22Rv1 (cell line): Measurements from ENCODE around the gene ANXA6.

ENCODE experiments used
- ZFX ChIP-seq: fragments of 450-650 bp; IDR thresholded peaks from 2 replicates; pipeline ENCODE4 v1.6.1; 2017; ENCODE audit warnings: antibody characterized with exemption, borderline replicate concordance
- TF ChIP-seq, protein P1 (sequence below): fragments of 450-650 bp; IDR thresholded peaks from 2 replicates; pipeline ENCODE4 v1.5.1; 2017; ENCODE audit warnings: mild to moderate bottlenecking

GRCh38 chr5:151081431-151082281 is 75.9 kb downstream of the ANXA6 start:
- TF ChIP-seq, protein P1, sequence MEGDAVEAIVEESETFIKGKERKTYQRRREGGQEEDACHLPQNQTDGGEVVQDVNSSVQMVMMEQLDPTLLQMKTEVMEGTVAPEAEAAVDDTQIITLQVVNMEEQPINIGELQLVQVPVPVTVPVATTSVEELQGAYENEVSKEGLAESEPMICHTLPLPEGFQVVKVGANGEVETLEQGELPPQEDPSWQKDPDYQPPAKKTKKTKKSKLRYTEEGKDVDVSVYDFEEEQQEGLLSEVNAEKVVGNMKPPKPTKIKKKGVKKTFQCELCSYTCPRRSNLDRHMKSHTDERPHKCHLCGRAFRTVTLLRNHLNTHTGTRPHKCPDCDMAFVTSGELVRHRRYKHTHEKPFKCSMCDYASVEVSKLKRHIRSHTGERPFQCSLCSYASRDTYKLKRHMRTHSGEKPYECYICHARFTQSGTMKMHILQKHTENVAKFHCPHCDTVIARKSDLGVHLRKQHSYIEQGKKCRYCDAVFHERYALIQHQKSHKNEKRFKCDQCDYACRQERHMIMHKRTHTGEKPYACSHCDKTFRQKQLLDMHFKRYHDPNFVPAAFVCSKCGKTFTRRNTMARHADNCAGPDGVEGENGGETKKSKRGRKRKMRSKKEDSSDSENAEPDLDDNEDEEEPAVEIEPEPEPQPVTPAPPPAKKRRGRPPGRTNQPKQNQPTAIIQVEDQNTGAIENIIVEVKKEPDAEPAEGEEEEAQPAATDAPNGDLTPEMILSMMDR: no peak
- TF ChIP-seq ZFX: no peak
